HAP-1 (cell line): ENCODE measurements around the gene ABCC10.
A peak's percentile ranks its signal among the peaks of the same experiment; 100 is the strongest.

Source experiments
- DNase-seq, 2 experiments: peaks; one replicate each; pipeline ENCODE4 v3.0.0-alpha.2; 2016 to 2020; ENCODE audit warnings: low spot score in 2 of 2
- H3K27me3 ChIP-seq: fragments of 250-450 bp; sonication (Bioruptor Pico); 2 replicates; pipeline ENCODE4 v1.5.1; 2020; ENCODE audit warnings: low read depth, mild to moderate bottlenecking, moderate library complexity
- H3K36me3 ChIP-seq: fragments of 250-450 bp; sonication (Bioruptor Pico); replicated peaks from 2 replicates; pipeline ENCODE4 v1.5.1; 2020; ENCODE audit warnings: mild to moderate bottlenecking
- H3K4me1 ChIP-seq: fragments of 250-450 bp; sonication (Bioruptor Pico); 2 replicates; pipeline ENCODE4 v1.5.1; 2020; ENCODE audit warnings: mild to moderate bottlenecking
- H3K4me3 ChIP-seq: fragments of 250-450 bp; sonication (Bioruptor Pico); 2 replicates; pipeline ENCODE4 v1.5.1; 2020; ENCODE audit warnings: mild to moderate bottlenecking, moderate library complexity
- H3K9me3 ChIP-seq: fragments of 250-450 bp; sonication (Bioruptor Pico); 2 replicates; pipeline ENCODE4 v1.5.1; 2020; ENCODE audit warnings: mild to moderate bottlenecking, moderate library complexity
- in situ Hi-C: fragments of 300-500 bp; cut with MboI; formaldehyde crosslinking; loops from 3 replicates; pipeline ENCODE4 v1.14.3; 2020; ENCODE audit warnings: low sequenced_read_pairs, inconsistent platforms, mixed read lengths

The ABCC10 gene

DNA sequence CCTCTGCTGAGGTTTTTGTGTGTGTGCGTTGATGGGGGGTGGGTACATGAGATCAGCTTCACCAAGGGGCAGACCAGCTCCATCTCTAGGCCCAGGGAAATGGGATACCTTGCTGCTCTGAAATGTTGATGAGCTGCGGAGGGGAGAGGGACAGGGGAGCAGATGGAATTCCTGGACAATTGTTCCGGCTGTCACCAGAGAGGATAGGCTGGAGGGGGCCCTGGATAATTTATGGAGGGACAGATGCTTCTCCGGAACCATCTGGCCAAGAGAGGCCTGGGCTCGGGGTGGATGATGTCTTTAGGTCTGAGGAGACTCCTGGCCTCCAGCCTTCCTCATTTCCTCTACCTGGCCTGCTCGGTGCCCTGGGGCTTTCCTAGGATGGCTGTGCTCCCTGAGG lies 48.2 kb downstream of the ABCC10 start:
- in situ Hi-C loops = no loop called here
- H3K9me3 ChIP-seq = no peaks in the 10 kb centered on the region
- H3K36me3 ChIP-seq = no peaks in the 10 kb centered on the region; the same call in 1 of the 2 replicates
- H3K4me3 ChIP-seq = no peak overlapping the region
- peaks cover 4% of the 10 kb centered on the region; the same call in 1 of the 2 replicates for H3K4me1 ChIP-seq
- H3K27me3 ChIP-seq = no peaks in the 10 kb centered on the region
- no peak for DNase-seq

DNA sequence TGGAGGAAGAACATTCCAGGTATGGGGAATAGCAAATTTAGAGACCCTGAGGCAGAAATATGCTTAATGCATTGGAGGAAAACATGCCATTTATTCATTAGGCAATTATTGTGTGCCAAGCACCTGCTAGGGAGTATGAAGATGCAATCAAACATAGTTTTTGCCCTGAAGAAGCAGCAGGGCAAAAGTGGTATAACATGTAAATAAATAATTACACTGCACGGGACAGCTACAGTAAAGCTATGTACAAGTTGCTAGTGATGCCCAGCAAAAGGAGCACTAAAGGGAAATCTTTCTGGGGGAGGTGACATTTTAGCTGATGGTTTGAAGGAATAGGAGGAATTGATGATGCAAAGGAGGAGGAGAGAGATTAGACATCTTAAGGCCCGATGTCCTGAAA lies 49.4 kb downstream of the ABCC10 start:
- peak overlapping the region; percentile 72 for H3K4me3 ChIP-seq
- no peak for DNase-seq
- in situ Hi-C loops = no loop called here

DNA sequence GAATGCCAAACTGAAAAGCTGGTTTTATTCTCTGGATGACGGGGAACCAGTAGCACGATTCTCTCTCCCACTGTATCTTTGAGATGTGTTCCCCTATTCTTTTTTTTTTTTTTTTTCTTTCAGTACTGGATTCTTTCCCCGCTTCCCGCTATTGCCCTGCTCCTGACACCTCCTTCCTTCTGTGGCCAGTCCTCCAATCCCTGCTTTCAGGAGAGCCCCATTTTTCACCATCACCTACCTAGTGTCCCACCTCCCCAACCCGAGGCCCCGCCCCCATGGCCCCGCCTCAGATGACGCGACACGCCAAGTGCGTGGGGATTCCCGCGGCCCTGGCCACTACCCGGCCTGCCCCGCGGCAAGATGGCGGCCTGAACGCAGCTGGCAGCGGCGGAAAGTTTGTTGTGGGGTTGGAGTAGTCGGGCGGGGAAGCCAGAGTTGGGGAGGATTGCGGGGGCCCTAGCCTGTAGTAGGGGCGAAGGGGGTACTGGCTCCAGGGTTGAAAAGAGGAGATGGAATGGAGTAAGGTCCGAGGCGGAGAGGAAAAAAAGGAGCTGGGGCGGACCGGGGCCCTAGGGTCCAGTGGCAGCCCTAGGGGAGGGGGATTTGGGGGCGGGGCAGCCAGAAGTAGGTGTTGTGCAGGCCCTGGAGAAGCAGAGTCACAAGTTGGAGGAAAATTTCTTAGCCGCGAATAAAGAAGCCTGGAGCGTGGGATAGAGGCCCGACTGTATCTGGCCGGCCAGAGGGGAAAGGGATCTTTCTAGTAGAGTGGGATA lies 50.1 kb downstream of the ABCC10 start, which contains the start of gene TJAP1:
TJAP1 (plus strand) TSS at position 336 of the 773 bp plus-strand sequence. CDS start 21,432 bp downstream, outside the sequence.
- Histone ChIP-seq H3K4me1 (peaks cover 8% of the 10 kb centered on the region), H3K36me3 (no peaks in the 10 kb centered on the region; the same call in 1 of the 2 replicates), H3K27me3 (no peaks in the 10 kb centered on the region), H3K4me3 (peak within 1 kb of the TSS; percentile 72), H3K9me3 (no peaks in the 10 kb centered on the region)
- in situ Hi-C loops = no loop called here
- DNase-seq = peak; percentile 85 to 98

More for the DNA sequence above, 49.4 kb downstream of the ABCC10 start:
- Histone ChIP-seq H3K36me3 (no peaks in the 10 kb centered on the region; the same call in 1 of the 2 replicates), H3K27me3 (no peaks in the 10 kb centered on the region), H3K9me3 (no peaks in the 10 kb centered on the region), H3K4me1 (peaks cover 5% of the 10 kb centered on the region)

DNA sequence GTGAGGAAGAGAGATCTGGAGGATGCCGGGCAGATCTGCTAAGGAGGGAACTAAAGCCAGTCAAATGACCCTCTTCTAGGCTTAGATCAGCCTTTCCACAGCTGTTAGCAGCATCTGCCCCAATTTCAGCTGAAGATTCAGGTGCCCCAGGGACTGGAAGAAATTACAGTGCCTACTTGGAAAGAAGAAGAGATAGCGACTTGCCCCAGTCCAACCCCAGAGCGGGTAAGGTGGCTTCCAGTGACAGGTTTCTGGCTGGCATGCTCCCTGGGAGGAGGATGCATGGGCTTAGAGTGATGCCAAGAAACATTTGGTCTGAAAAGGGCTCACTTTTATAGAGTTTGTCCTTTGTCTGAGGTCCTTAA lies 50.6 kb downstream of the ABCC10 start:
- in situ Hi-C loops = no loop called here
- Histone ChIP-seq H3K9me3 (no peaks in the 10 kb centered on the region), H3K27me3 (no peaks in the 10 kb centered on the region), H3K4me1 (peaks cover 8% of the 10 kb centered on the region), H3K36me3 (no peaks in the 10 kb centered on the region; the same call in 1 of the 2 replicates), H3K4me3 (peak overlapping the region; percentile 72)
- DNase-seq = no peak

DNA sequence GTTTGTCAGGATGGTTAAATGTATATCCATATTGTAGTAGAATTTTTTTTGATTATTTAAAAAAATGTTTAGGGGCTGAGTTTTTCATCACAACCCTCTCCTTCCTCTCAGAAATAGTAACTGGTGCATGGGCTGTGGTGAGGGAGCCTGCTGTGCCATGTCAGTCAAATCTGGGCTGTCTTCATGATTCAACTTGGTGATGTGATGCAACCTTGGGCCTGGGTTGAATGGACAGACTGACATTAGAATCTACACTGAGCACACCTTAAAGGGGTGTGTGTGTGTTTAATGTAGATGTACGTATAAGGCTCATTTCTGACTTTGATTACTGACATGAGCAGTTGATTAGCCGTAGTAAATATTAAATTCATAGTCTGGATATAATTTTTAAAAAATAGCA lies 53.7 kb downstream of the ABCC10 start:
- Histone ChIP-seq H3K4me1 (peaks cover 8% of the 10 kb centered on the region), H3K4me3 (no peak overlapping the region), H3K36me3 (no peaks in the 10 kb centered on the region; the same call in 1 of the 2 replicates), H3K27me3 (no peaks in the 10 kb centered on the region), H3K9me3 (no peaks in the 10 kb centered on the region)
- in situ Hi-C loops = no loop called here
- no peak for DNase-seq

DNA sequence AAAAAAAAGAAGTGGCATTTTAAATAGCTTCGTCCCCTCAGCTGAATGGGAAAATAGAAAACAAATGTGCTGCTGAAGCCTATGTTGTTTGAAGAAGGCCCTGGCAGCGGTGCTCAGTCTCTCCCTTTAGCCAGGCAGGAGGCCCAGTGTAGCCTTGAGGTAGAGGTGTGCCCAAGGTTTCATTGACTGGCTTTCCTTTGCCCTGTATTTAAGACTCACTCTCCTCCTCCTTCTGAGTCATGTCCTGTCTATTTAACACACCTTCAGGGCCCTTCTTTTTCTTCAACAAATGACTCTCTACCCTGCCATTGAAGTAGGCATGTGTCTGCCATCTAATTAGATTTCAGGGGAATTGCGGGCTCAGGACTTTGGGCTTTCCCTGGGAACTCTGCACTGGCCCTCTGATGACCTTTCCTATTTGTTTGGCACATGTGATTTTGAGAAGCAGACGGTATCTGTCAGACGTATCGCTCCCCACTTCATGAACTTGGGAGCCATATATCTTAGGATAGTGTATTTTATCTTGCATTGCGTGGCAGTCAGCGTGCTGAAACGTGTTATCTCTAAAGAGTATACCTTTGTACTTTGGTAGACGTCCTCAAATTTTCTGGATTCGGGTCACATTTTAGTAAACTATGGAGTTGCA lies 54.4 kb downstream of the ABCC10 start:
- Histone ChIP-seq H3K27me3 (no peaks in the 10 kb centered on the region), H3K9me3 (no peaks in the 10 kb centered on the region), H3K4me3 (no peak overlapping the region), H3K4me1 (peaks cover 8% of the 10 kb centered on the region), H3K36me3 (no peaks in the 10 kb centered on the region; the same call in 1 of the 2 replicates)
- no peak for DNase-seq
- in situ Hi-C loops = no loop called here

DNA sequence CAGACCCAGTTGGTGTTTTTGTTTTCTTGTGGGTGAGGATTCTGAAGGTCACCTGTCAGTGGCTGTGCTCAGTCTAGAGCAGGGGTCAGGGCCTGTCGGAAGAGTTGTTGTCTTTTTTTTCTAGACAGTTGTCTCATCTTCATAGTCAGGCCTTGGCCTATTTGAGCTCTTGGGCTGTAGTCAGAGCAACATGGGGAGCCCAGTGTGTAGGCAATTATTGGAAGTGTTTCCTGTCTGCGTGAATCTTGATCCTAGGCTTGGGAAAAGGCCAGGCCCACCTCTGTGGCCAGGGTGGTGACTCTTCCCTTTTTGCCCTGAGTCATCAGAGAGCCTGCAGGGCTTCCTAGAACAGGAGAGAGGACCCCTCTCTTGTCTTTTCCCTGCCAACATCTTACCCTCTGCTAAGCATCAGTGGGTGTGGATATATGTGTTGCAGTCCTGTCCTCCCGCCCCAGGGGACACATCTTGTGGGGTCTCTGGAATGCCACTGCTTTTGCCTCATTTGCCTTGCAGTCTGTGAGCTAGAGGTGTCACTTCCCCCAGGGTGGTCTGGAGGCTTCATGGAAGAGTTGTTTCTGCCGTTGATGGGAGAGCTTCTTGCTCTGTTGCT lies 61.4 kb downstream of the ABCC10 start:
- DNase-seq = no peak

DNA sequence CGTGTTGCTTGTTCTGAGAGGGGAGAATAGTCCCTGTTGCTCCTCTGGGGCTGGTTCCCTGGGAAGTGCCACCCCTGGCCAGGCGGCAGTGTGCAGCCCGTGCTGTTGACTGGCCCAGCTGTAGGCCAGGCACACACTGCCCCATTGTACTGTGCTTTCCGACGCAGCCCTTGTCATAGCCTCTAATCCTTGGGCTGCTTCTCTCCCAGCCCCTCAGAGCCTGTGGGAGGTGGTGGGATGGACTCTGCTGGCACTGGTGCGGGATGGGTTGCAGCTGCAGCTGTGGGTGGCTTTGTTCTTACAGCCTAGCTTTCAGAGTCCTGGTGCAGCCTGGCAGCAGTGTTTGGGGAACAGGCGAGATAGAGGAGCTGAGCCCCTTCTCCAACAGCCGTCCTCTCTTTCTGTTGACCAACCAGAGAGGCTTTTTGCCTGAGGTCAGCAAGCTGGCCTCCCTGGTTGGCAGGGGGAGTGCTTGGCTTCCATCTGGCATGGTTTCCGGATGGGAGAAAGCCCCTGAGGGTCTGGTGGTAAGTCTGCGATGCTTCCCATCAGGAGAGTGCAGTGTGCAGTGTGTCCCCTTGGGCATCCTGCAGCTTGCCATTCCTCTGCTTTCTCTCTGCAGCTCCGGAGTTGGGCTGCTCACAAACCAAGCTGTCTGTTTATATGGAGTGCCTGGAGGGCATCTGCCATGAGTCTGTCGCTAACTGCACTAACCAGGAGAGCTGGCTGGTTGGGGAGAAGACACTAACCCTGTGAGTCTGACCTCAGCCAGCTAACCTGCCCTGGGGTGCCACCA lies 62.1 kb downstream of the ABCC10 start:
- H3K4me3 ChIP-seq = no peak overlapping the region
- no peak for DNase-seq
- no peaks in the 10 kb centered on the region for H3K9me3 ChIP-seq
- H3K4me1 ChIP-seq = no peaks in the 10 kb centered on the region
- no peaks in the 10 kb centered on the region for H3K27me3 ChIP-seq
- in situ Hi-C loops = no loop called here
- no peaks in the 10 kb centered on the region for H3K36me3 ChIP-seq

More for the DNA sequence above, 61.4 kb downstream of the ABCC10 start:
- H3K9me3 ChIP-seq = no peaks in the 10 kb centered on the region
- no peaks in the 10 kb centered on the region for H3K4me1 ChIP-seq
- no peaks in the 10 kb centered on the region for H3K27me3 ChIP-seq
- H3K36me3 ChIP-seq = no peaks in the 10 kb centered on the region
- no peak overlapping the region for H3K4me3 ChIP-seq
- in situ Hi-C loops = no loop called here

DNA sequence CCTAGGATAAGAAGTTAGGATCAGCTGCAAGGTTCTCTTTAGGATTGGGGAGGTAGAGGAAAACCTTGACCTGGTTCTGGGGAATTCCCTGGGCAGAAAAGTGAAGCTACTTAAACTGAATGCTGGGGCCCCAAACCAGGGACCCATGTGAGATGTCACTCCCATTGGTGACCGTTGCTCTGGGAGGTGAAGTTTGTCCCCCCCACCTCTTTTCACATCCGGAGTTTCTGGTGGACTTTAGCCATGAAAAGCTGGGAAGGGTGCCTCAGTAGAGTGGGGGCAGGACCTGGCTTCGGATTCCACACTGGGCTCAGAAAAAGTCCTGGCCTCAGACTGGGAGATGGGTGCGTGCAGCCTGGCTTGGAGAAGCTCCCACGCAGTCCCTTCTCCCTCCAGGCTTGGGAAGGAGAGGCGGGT lies 63.2 kb downstream of the ABCC10 start:
- in situ Hi-C loops = no loop called here
- DNase-seq = no peak
- Histone ChIP-seq H3K9me3 (no peaks in the 10 kb centered on the region), H3K27me3 (no peaks in the 10 kb centered on the region), H3K4me3 (no peak overlapping the region), H3K36me3 (no peaks in the 10 kb centered on the region), H3K4me1 (no peaks in the 10 kb centered on the region)

DNA sequence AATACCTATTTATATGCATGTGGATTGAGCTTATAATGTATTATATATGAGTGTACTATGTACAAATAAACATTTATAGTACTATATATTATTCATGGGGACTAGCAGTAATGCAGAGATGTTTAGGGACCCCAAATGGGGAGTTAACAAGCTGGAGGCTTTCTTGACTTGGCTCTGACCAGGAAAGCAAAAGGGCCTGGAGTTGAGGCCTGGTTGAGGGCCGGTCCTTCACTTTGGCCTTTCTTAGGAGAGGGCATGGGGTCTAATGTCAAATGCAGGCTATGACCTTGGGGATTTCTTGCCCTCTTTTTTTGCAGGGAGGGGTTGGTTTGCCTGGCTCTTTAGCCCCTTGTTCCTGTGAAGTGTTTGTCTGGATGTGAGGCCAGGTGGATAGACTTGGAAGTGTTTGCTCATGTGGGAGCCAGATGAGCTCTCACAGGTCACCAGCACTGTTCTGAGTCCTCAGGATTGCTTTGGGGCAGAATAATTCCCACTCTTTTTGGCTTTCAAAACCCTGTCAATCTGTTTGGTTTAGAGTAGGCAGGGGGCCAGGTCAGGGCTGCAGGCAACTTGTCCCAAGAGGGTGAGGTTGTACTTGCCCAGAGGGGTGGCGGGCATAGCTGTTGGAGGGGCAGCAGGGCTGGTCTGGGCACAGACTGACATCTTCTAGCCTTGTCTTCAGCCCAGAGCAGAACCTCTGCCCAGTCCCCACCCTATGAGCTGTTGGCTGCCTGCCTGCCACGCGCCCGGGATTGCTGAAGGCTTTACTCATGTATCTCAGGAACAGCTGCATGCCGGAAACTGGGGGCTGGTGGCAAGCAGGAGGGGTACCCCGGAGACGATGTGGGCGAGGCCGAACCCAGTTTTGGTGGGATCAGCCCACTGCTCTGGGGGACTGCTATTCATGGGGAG lies 64.7 kb downstream of the ABCC10 start:
- DNase-seq = no peak
- Histone ChIP-seq H3K36me3 (no peaks in the 10 kb centered on the region), H3K4me3 (no peak overlapping the region), H3K27me3 (no peaks in the 10 kb centered on the region), H3K9me3 (no peaks in the 10 kb centered on the region), H3K4me1 (no peaks in the 10 kb centered on the region)
- in situ Hi-C loops = no loop called here

DNA sequence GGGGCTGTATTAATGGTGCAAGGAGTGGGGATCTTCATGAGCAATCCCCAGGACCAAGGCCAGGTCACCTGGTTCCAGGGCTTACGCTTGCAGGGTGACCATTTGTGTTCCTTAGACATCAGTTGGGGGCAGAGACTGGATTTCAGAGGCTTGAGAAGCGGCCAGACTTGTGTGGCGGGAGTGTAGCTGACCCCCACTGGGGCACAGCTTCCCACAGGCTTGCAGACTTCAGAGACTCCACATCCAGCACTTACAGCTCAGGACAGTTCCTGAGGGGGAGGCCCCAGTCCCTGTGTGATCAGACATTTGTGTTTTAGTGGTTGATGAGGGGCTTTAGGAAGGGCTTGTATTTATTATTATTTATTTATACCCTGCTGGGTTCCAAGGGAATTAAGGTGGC lies 65.3 kb downstream of the ABCC10 start:
- no peaks in the 10 kb centered on the region for H3K9me3 ChIP-seq
- H3K4me1 ChIP-seq = no peaks in the 10 kb centered on the region
- in situ Hi-C loops = no loop called here
- H3K4me3 ChIP-seq = no peak overlapping the region
- 0 out of 2 replicates have a peak, but pooled peaks cover 2% of the 10 kb centered on the region for H3K36me3 ChIP-seq
- DNase-seq = no peak
- H3K27me3 ChIP-seq = no peaks in the 10 kb centered on the region

DNA sequence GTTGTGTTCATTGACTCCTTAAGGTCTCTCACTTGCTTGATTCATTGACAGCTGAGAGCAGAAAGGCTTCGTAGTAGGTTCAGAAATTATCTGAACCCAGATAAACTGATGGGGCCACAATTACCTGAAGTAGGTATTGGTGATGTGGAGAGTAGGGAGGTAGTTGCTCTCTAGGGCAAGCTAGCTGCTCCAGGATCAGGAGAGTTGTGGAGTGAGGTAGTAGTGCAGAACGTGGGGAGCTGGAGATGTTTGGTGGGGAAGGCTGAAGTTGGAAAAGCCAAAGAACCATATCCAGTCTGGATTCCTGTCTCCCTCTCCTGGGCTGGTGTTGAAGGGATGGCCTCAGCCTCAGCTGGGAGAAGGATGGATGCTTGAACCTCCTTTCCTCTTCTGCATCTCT lies 65.9 kb downstream of the ABCC10 start:
- H3K9me3 ChIP-seq = no peaks in the 10 kb centered on the region
- peaks cover 4% of the 10 kb centered on the region for H3K36me3 ChIP-seq
- H3K27me3 ChIP-seq = no peaks in the 10 kb centered on the region
- no peak for DNase-seq
- H3K4me3 ChIP-seq = no peak overlapping the region
- no peaks in the 10 kb centered on the region for H3K4me1 ChIP-seq
- in situ Hi-C loops = no loop called here

DNA sequence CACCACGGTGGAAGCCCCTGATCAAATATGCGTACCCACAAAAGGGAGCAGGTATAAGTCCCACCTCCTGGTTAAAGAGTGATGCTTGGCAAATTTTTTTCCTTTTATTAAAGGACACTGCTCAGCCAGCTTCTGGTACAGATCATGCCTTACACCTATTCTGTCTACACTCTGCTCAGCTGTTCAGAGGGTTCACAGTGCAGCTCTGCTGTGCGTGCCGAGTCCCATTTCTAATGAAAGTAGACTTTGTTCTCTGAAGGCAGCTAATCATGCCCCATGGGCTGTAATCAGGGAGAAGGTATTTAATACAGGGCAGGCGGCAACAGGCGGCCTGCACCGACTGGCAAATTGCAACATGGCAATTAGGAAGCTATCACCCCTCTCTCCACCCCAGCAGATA lies 66.5 kb downstream of the ABCC10 start:
- H3K9me3 ChIP-seq = no peaks in the 10 kb centered on the region
- no peaks in the 10 kb centered on the region for H3K27me3 ChIP-seq
- in situ Hi-C loops = no loop called here
- no peak for DNase-seq
- peaks cover 10% of the 10 kb centered on the region for H3K36me3 ChIP-seq
- no peak overlapping the region for H3K4me3 ChIP-seq
- no peaks in the 10 kb centered on the region for H3K4me1 ChIP-seq
